HG03378 (cell line): ENCODE data around the gene DUX4.
A peak's percentile ranks its signal among the peaks of the same experiment; 100 is the strongest.
"Not testable (repeated sequence)": the region's sequence is repeated elsewhere in the genome, so short reads cannot be mapped to it uniquely, and the experiment has no call there.

ENCODE experiments used
- ATAC-seq: cut with Tn5 transposase; IDR thresholded peaks from one replicate; pipeline ENCODE4 v1.9.1; 2021; ENCODE audit warnings: mild to moderate bottlenecking, moderate library complexity; ENCODE audit not compliant: unreplicated experiment

DUX4 gene

GRCh38 chr4:190173428-190173827, at the start of gene DUX4:
Gene DUX4, plus strand, starts transcription at chr4:190173774. Its CDS starts 0 bp downstream, at chr4:190173774.
- not testable (repeated sequence) for ATAC-seq

DNA sequence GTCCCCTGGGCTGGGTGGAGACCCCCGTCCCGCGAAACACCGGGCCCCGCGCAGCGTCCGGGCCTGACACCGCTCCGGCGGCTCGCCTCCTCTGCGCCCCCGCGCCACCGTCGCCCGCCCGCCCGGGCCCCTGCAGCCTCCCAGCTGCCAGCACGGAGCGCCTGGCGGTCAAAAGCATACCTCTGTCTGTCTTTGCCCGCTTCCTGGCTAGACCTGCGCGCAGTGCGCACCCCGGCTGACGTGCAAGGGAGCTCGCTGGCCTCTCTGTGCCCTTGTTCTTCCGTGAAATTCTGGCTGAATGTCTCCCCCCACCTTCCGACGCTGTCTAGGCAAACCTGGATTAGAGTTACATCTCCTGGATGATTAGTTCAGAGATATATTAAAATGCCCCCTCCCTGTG, 1.9 kb downstream of the DUX4 start:
- ATAC-seq: not testable (repeated sequence)

DNA sequence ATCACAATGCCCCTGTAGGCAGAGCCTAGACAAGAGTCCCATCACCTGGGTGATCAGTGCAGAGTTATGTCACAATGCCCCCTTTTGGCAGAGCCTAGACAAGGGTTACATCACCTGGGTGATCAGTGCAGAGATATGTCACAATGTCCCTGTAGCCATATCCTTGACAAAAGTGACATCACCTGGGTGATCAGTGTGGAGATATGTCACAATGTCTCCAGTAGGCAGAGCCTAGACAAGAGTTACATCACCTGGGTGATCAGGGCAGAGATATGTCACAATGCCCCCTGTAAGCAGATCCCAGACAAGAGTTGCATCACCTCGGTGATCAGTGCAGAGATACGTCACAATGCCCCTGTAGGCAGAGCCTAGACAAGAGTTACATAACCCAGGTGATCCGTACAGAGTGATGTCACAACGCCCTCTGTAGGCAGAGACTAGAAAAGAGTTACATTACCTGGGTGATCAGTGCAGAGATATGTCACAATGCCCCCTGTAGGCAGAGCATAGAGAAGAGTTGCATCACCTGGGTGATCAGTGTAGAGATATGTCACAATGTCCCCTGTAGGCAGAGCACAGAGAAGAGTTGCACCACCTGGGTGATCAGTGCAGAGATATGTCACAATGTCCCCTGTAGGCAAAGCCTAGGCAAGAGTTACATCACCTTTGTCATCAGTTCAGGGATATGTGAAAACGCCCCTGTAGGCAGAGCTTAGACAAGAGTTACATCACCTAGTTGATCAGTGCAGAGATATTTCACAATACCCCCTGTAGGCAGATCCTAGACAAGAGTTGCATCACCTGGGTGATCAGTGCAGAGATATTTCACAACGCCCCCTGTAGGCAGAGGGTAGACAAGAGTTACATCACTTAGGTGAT, 4.4 kb downstream of the DUX4 start:
- not testable (repeated sequence) for ATAC-seq

DNA sequence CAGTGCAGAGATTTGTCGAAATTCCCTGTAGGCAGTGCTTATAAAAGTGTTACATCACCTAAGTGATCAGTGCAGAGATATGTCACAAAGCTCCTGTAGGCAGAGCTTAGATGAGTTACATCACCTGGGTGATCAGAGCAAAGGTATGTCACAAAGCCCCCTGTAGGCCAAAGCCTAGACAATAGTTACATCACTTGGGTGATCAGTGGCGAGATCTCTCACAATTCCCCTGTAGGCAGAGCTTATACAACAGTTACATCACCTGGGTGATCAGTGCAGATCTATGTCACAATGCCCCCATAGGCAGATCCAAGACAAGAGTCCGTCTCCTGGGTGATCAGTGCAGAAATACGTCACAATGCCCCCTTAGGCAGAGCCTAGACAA, 5.0 kb downstream of the DUX4 start:
- not testable (repeated sequence) for ATAC-seq

DNA sequence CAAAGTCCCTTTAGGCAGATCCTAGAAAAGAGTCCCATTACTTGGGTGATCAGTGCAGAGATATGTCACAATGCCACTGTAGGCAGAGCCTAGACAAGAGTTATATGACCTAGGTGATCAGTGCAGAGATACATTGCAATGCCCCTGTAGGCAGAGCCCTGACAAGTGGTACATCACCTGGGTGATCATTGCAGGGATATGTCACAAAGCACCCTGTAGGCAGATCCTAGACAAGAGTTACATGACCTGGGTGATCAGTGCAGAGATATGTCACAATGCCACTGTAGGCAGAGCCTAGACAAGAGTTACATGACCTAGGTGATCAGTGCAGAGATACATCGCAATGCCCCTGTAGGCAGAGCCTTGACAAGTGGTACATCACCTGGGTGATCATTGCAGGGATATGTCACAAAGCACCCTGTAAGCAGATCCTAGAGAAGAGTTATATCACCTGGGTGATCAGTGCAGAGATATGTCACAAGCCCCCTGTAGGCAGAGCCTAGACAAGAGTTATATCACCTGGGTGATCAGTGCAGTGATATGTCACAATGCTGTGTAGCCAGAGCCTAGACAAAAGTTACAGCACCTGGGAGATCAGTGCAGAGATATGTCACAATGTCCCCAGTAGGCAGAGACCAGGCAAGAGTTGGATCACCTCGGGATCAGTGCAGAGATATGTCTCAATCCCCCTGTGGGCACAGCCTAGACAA, 5.6 kb downstream of the DUX4 start:
- ATAC-seq: peak; percentile 57

DNA sequence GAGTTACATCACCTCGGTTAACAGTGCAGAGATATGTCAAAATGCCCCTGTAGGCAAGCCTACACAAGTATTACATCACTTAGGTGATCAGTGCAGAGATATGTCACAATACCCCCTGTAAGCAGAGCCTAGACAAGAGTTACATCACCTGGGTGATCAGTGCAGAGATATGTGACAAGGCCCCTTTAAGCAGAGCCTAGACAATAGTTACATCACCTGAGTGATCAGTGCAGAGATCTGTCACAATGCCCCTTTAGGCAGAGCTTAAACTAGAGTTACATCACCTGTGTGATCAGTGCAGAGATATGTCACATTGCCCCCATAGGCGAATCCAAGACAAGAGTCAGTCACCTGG, 6.1 kb downstream of the DUX4 start:
- peak; percentile 34 for ATAC-seq

GRCh38 chr4:190180947-190181346, 7.4 kb downstream of the DUX4 start:
- not testable (repeated sequence) for ATAC-seq

- ATAC-seq: not testable (repeated sequence)
Measured at GRCh38 chr4:190181481-190182100, 8.0 kb downstream of the DUX4 start.

DNA sequence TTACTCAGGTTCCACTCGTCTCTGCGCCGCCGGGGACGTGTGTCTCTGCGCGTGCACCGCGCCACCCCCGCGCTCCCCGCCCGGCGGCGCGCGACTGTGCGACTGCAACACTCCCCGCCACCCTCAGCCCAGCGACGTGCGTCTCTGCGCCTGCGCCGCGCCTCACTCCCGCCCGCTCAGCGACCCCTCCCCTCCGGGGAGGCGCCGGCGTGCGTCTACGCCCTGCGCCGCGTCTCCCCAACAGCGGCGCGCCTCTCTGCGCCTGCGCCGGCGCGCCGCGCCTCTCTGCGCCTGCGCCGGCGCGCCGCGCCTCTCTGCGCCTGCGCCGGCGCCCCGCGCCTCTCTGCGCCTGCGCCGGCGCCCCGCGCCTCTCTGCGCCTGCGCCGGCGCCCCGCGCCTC, 29.9 kb downstream of the DUX4 start:
- not testable (repeated sequence) for ATAC-seq
